Vagina (tissue), 2 donors: ENCODE results near the gene SFI1. TPM values are rescaled to one million over a fixed set of nuclear protein-coding genes. Genes with fewer than 3 reads are reported as not detected.

Experiments used
- DNase-seq, 2 donors: peaks; one replicate each; pipeline ENCODE4 v3.0.0-alpha.2; 2017; ENCODE audit errors: extremely low spot score in 2 of 2
- H3K27ac ChIP-seq: fragments of 200-600 bp; sonication (generic); one replicate; pipeline ENCODE4 v1.5.1; 2019
- H3K27me3 ChIP-seq: fragments of 200-600 bp; sonication (generic); one replicate; pipeline ENCODE4 v1.5.1; 2019
- H3K36me3 ChIP-seq, 2 donors: fragments of 200-600 bp; sonication (generic); one replicate each; pipeline ENCODE4 v1.5.1; 2017 to 2019
- H3K4me1 ChIP-seq: fragments of 200-600 bp; sonication (generic); one replicate; pipeline ENCODE4 v1.5.1; 2019
- H3K4me3 ChIP-seq, 2 donors: fragments of 200-600 bp; sonication (generic); 1 replicate in 1 of 2; 2 replicates in 1 of 2; pipeline ENCODE4 v1.5.1; 2016 to 2019
- H3K9me3 ChIP-seq: fragments of 200-600 bp; sonication (generic); one replicate; pipeline ENCODE4 v1.5.1; 2019
- CTCF ChIP-seq, 3 experiments: fragments of 450-650 bp in 2 of 3; fragments of 200-600 bp in 1 of 3; sonication (generic) in 1 of 3; IDR thresholded peaks; one replicate each; pipeline ENCODE4 v1.5.1; 2017 to 2019; ENCODE audit warnings: antibody characterized with exemption in 3 of 3, mild to moderate bottlenecking in 2 of 3, moderate library complexity in 2 of 3
- POLR2A ChIP-seq, 2 donors: fragments of 450-650 bp; IDR thresholded peaks; one replicate each; pipeline ENCODE4 v1.6.1; 2017; ENCODE audit warnings: antibody characterized with exemption in 2 of 2, mild to moderate bottlenecking in 2 of 2, moderate library complexity in 2 of 2
- POLR2AphosphoS5 ChIP-seq, 2 donors: sonication (generic); formaldehyde crosslinking; IDR thresholded peaks; one replicate each; pipeline ENCODE4 v1.9.0; 2017; ENCODE audit warnings: antibody characterized with exemption in 2 of 2, mild to moderate bottlenecking in 2 of 2, low read depth in 1 of 2; ENCODE audit not compliant: insufficient read depth in 1 of 2
- intact Hi-C: fragments of 100-400 bp; cut with DNase I; formaldehyde crosslinking; loops from one replicate; pipeline ENCODE4 v1.15.1; 2023
- total RNA-seq: library from RNA; depleted of rRNA; stranded (reverse); fragments of >200 nt; gene quantifications from one replicate; pipeline ENCODE4 v1.2.3, GENCODE V29; 2016

SFI1 gene
- 33.6 TPM for total RNA-seq

GRCh38 chr22:31496007-31496734 is at the start of gene SFI1:
SFI1 (plus strand) TSS chr22:31496536; CDS start chr22:31508285, 11,749 bp downstream.
- no peaks in the 10 kb centered on the region for H3K36me3 ChIP-seq
- peaks cover 14% of the 10 kb centered on the region for H3K4me1 ChIP-seq
- H3K9me3 ChIP-seq = no peaks in the 10 kb centered on the region
- H3K27ac ChIP-seq = peak within 1 kb of the TSS; percentile 65
- TF ChIP-seq CTCF (IDR thresholded peaks at IDR 0.05) = no peak
- TF ChIP-seq POLR2AphosphoS5 (IDR thresholded peaks at IDR 0.05; ENCODE audit: insufficient read depth in 1 of 2, low read depth in 1 of 2) = peak; percentile 79 to 87
- peak in 1 of 2 donors; percentile 16 for TF ChIP-seq POLR2A (IDR thresholded peaks at IDR 0.05)
- H3K27me3 ChIP-seq = no peaks in the 10 kb centered on the region
- DNase-seq = peak in 1 of 2 donors; percentile 91
- intact Hi-C loops = loop anchor here (10.0 kb wide), 1 partner anchor 541 kb away; no protein-coding TSS in a partner anchor
- H3K4me3 ChIP-seq = peak within 1 kb of the TSS; percentile 72 to 92

GRCh38 chr22:31446767-31447166 is 49.6 kb upstream of the SFI1 start:
- H3K4me3 ChIP-seq = no peak overlapping the region
- intact Hi-C loops = no loop called here
- H3K27me3 ChIP-seq = no peaks in the 10 kb centered on the region
- H3K9me3 ChIP-seq = no peaks in the 10 kb centered on the region
- peaks cover 0 to 73% of the 10 kb centered on the region in 2 donors for H3K36me3 ChIP-seq
- DNase-seq = no peak
- H3K4me1 ChIP-seq = no peaks in the 10 kb centered on the region
- H3K27ac ChIP-seq = no peak overlapping the region
- TF ChIP-seq POLR2AphosphoS5 (IDR thresholded peaks at IDR 0.05; ENCODE audit: insufficient read depth in 1 of 2, low read depth in 1 of 2) = no peak
- no peak for TF ChIP-seq POLR2A (IDR thresholded peaks at IDR 0.05)
- no peak for TF ChIP-seq CTCF (IDR thresholded peaks at IDR 0.05)

- Histone ChIP-seq H3K9me3 (no peaks in the 10 kb centered on the region), H3K4me1 (no peaks in the 10 kb centered on the region), H3K27ac (no peak overlapping the region), H3K4me3 (no peak overlapping the region), H3K36me3 (peaks cover 0 to 67% of the 10 kb centered on the region in 2 donors), H3K27me3 (no peaks in the 10 kb centered on the region)
- intact Hi-C loops = no loop called here
- DNase-seq = no peak
- TF ChIP-seq CTCF (IDR thresholded peaks at IDR 0.05) = no peak
- no peak for TF ChIP-seq POLR2AphosphoS5 (IDR thresholded peaks at IDR 0.05; ENCODE audit: insufficient read depth in 1 of 2, low read depth in 1 of 2)
These were observed 49.0 kb upstream of the SFI1 start for GRCh38 chr22:31447337-31447736.

GRCh38 chr22:31448382-31448781 is 48.0 kb upstream of the SFI1 start:
- Histone ChIP-seq H3K36me3 (peaks cover 0 to 60% of the 10 kb centered on the region in 2 donors), H3K27me3 (no peaks in the 10 kb centered on the region), H3K9me3 (no peaks in the 10 kb centered on the region), H3K27ac (no peak overlapping the region), H3K4me1 (no peaks in the 10 kb centered on the region), H3K4me3 (no peak overlapping the region)
- no peak for DNase-seq
- intact Hi-C loops = no loop called here
- no peak for TF ChIP-seq POLR2AphosphoS5 (IDR thresholded peaks at IDR 0.05; ENCODE audit: insufficient read depth in 1 of 2, low read depth in 1 of 2)
- no peak for TF ChIP-seq POLR2A (IDR thresholded peaks at IDR 0.05)
- TF ChIP-seq CTCF (IDR thresholded peaks at IDR 0.05) = no peak

GRCh38 chr22:31449506-31449905 is 46.8 kb upstream of the SFI1 start:
- no peaks in the 10 kb centered on the region for H3K9me3 ChIP-seq
- H3K4me1 ChIP-seq = no peaks in the 10 kb centered on the region
- no peak for TF ChIP-seq POLR2AphosphoS5 (IDR thresholded peaks at IDR 0.05; ENCODE audit: insufficient read depth in 1 of 2, low read depth in 1 of 2)
- TF ChIP-seq POLR2A (IDR thresholded peaks at IDR 0.05) = no peak
- no peak for TF ChIP-seq CTCF (IDR thresholded peaks at IDR 0.05)
- H3K27me3 ChIP-seq = no peaks in the 10 kb centered on the region
- intact Hi-C loops = no loop called here
- peaks cover 0 to 58% of the 10 kb centered on the region in 2 donors for H3K36me3 ChIP-seq
- DNase-seq = no peak
- no peak overlapping the region for H3K27ac ChIP-seq
- H3K4me3 ChIP-seq = no peak overlapping the region
